Measurements from ENCODE around the gene PPFIBP1. TPM values are rescaled to one million over a fixed set of nuclear protein-coding genes. Genes with fewer than 3 reads are reported as not detected.
"Not testable (repeated sequence)": the region's sequence is repeated elsewhere in the genome, so short reads cannot be mapped to it uniquely, and the experiment has no call there.

Gene PPFIBP1
- total RNA-seq, 2 donors from 2014 or later: 98.5 to 213 TPM

DNA sequence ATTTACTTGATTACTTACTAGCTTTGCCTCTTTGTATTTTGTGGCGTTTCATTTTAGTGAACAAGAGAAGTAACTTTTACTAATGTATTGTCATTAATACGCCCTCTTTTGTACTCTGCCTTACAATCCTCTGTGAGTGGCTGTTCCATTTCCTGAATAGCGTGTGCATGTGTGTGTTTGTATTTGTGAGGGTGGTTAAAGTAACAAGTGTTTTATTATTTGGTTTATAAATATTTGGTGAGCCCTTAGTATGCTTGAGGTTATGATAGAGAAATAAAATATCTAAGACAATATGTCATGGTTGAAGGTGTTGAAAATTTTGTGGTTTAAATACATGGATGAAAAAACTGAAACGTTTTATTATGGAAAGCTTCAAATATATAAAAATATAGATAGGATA is 100.6 kb downstream of the PPFIBP1 start:
- H3K27me3 Mint-ChIP-seq (ENCODE audit: insufficient read depth): no peaks in the 10 kb centered on the region
- no peak for TF ChIP-seq CTCF (conservative IDR thresholded peaks at IDR 0.05)
- no peaks in the 10 kb centered on the region for H3K9me3 Mint-ChIP-seq
- DNase-seq: no peak
- H3K27me3 ChIP-seq (ENCODE audit: control insufficient read depth, insufficient read depth, low read length, poor library complexity, severe bottlenecking): no peaks in the 10 kb centered on the region
- H3K4me3 Mint-ChIP-seq: no peak overlapping the region
- H3K4me3 ChIP-seq (ENCODE audit: low read length): no peak overlapping the region
- peaks cover 13% of the 10 kb centered on the region for H3K4me1 Mint-ChIP-seq
- H3K36me3 ChIP-seq (ENCODE audit: control insufficient read depth, insufficient read depth, low read length): peaks cover 5% of the 10 kb centered on the region
- no peak overlapping the region for H3K27ac Mint-ChIP-seq
- 91% methylated on average over 4 of the region's 4 CpGs; no CpG with 5 or more reads in 1 of the 2 experiments for WGBS, 2 experiments (ENCODE audit: insufficient coverage in 1 of 2, insufficient read length in 1 of 2)
- H3K27ac ChIP-seq (ENCODE audit: low read depth, low read length): no peak overlapping the region
- H3K36me3 Mint-ChIP-seq (ENCODE audit: low read depth): peaks cover 5% of the 10 kb centered on the region
- H3K9ac ChIP-seq (ENCODE audit: extremely low read depth, low read length, poor library complexity, severe bottlenecking): no peak overlapping the region
- H3K4me1 ChIP-seq (ENCODE audit: control insufficient read depth, insufficient read depth, low read length): no peaks in the 10 kb centered on the region
- H3K9me3 ChIP-seq (ENCODE audit: control insufficient read depth, low read length): no peaks in the 10 kb centered on the region

DNA sequence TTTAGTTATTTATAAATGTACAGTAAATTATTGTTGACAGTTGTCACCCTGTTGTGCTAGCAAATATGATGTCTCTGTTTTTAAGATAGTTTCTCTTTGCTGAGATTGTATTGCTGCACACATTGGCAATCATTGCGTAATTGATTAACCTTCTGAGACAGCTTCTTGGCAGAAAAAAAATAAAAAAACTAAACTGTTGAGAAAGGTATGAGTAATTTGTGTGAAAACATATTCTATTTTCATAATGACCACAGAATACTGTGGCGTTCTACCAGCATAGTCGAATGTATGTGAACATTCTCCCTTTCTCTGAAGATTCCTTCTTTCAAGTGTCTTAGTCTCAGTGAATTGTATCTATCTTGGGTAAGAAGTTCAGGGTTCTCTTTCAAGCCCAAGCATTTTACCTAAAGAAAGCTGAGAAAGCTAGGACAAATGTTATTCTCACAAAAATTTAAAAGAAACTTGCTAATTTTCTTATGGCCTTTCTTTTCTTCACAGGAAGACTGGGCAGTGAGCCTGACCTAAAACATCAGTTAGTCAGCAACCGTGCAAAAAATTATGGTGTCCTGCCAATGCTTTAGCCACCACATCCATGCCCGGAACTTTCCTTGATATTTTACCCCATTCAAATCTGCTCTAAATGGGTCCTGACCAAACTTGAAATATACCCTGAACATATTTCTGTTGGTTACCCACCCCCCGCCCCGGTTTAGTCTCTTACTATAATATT is 103.3 kb downstream of the PPFIBP1 start:
- H3K27me3 Mint-ChIP-seq (ENCODE audit: insufficient read depth): no peaks in the 10 kb centered on the region
- Histone ChIP-seq H3K4me3 (ENCODE audit: low read length) (no peak overlapping the region), H3K27me3 (ENCODE audit: control insufficient read depth, insufficient read depth, low read length, poor library complexity, severe bottlenecking) (no peaks in the 10 kb centered on the region), H3K4me1 (ENCODE audit: control insufficient read depth, insufficient read depth, low read length) (no peaks in the 10 kb centered on the region), H3K36me3 (ENCODE audit: control insufficient read depth, insufficient read depth, low read length) (peaks cover 5% of the 10 kb centered on the region), H3K9me3 (ENCODE audit: control insufficient read depth, low read length) (no peaks in the 10 kb centered on the region), H3K9ac (ENCODE audit: extremely low read depth, low read length, poor library complexity, severe bottlenecking) (no peak overlapping the region), H3K27ac (ENCODE audit: low read depth, low read length) (no peak overlapping the region)
- H3K4me1 Mint-ChIP-seq: peaks cover 14% of the 10 kb centered on the region
- H3K27ac Mint-ChIP-seq: no peak overlapping the region
- no peak for DNase-seq
- peaks cover 1% of the 10 kb centered on the region for H3K36me3 Mint-ChIP-seq (ENCODE audit: low read depth)
- H3K4me3 Mint-ChIP-seq: no peak overlapping the region
- H3K9me3 Mint-ChIP-seq: no peaks in the 10 kb centered on the region
- WGBS, 2 experiments (ENCODE audit: insufficient coverage in 1 of 2, insufficient read length in 1 of 2): 97 to 100% methylated on average over 1 to 5 of the region's 7 CpGs
- TF ChIP-seq CTCF (conservative IDR thresholded peaks at IDR 0.05): no peak

GRCh38 chr12:27627853-27628469 is 104.0 kb downstream of the PPFIBP1 start:
- 82% methylated on average over 2 of the region's 2 CpGs; no CpG with 5 or more reads in 1 of the 2 experiments for WGBS, 2 experiments (ENCODE audit: insufficient coverage in 1 of 2, insufficient read length in 1 of 2)
- H3K36me3 ChIP-seq (ENCODE audit: control insufficient read depth, insufficient read depth, low read length); H3K36me3 Mint-ChIP-seq (ENCODE audit: low read depth); H3K4me1 ChIP-seq (ENCODE audit: control insufficient read depth, insufficient read depth, low read length); H3K9me3 Mint-ChIP-seq; H3K27ac Mint-ChIP-seq; H3K9me3 ChIP-seq (ENCODE audit: control insufficient read depth, low read length); H3K27me3 ChIP-seq (ENCODE audit: control insufficient read depth, insufficient read depth, low read length, poor library complexity, severe bottlenecking); H3K27me3 Mint-ChIP-seq (ENCODE audit: insufficient read depth); H3K9ac ChIP-seq (ENCODE audit: extremely low read depth, low read length, poor library complexity, severe bottlenecking); H3K4me3 Mint-ChIP-seq; H3K4me3 ChIP-seq (ENCODE audit: low read length); DNase-seq; H3K27ac ChIP-seq (ENCODE audit: low read depth, low read length): not testable (repeated sequence)
- peaks cover 14% of the 10 kb centered on the region for H3K4me1 Mint-ChIP-seq

GRCh38 chr12:27630219-27630618 is 106.2 kb downstream of the PPFIBP1 start:
- H3K36me3 Mint-ChIP-seq (ENCODE audit: low read depth): peaks cover 17% of the 10 kb centered on the region
- H3K4me1 Mint-ChIP-seq: peaks cover 18% of the 10 kb centered on the region
- H3K9me3 ChIP-seq (ENCODE audit: control insufficient read depth, low read length); H3K27me3 Mint-ChIP-seq (ENCODE audit: insufficient read depth); H3K27me3 ChIP-seq (ENCODE audit: control insufficient read depth, insufficient read depth, low read length, poor library complexity, severe bottlenecking); H3K27ac ChIP-seq (ENCODE audit: low read depth, low read length); H3K9ac ChIP-seq (ENCODE audit: extremely low read depth, low read length, poor library complexity, severe bottlenecking); H3K4me3 Mint-ChIP-seq; H3K27ac Mint-ChIP-seq; H3K4me3 ChIP-seq (ENCODE audit: low read length); DNase-seq; H3K9me3 Mint-ChIP-seq; H3K4me1 ChIP-seq (ENCODE audit: control insufficient read depth, insufficient read depth, low read length): not testable (repeated sequence)
- WGBS, 2 experiments (ENCODE audit: insufficient coverage in 1 of 2, insufficient read length in 1 of 2): no CpG with 5 or more reads among the region's 2 CpGs
- H3K36me3 ChIP-seq (ENCODE audit: control insufficient read depth, insufficient read depth, low read length): peaks cover 16% of the 10 kb centered on the region
